Measurements from ENCODE around the gene PAPSS2.
"Not testable (repeated sequence)": the region's sequence is repeated elsewhere in the genome, so short reads cannot be mapped to it uniquely, and the experiment has no call there.

PAPSS2 gene

GRCh38 chr10:87659571-87660483 lies at the start of gene PAPSS2:
Gene PAPSS2, plus strand, starts transcription at chr10:87659878. Its CDS starts 104 bp downstream, at chr10:87659982.
- no peak for FAIRE-seq
- DNase-seq (ENCODE audit: insufficient read length, low spot score): no peak

GRCh38 chr10:87611341-87611740 lies 48.3 kb upstream of the PAPSS2 start:
- DNase-seq (ENCODE audit: insufficient read length, low spot score); FAIRE-seq: not testable (repeated sequence)

- DNase-seq (ENCODE audit: insufficient read length, low spot score) (no peak), FAIRE-seq (no peak)
Measured at GRCh38 chr10:87612115-87612514, 47.6 kb upstream of the PAPSS2 start.

GRCh38 chr10:87613751-87614150 lies 45.9 kb upstream of the PAPSS2 start:
- no peak for DNase-seq (ENCODE audit: insufficient read length, low spot score)
- no peak for FAIRE-seq

GRCh38 chr10:87615856-87616255 lies 43.8 kb upstream of the PAPSS2 start:
- DNase-seq (ENCODE audit: insufficient read length, low spot score) (no peak), FAIRE-seq (no peak)

- no peak for DNase-seq (ENCODE audit: insufficient read length, low spot score)
- no peak for FAIRE-seq
Measured at GRCh38 chr10:87617503-87617902, 42.2 kb upstream of the PAPSS2 start.

GRCh38 chr10:87618566-87619423 lies 40.9 kb upstream of the PAPSS2 start:
- DNase-seq (ENCODE audit: insufficient read length, low spot score): no peak
- no peak for FAIRE-seq

- no peak for DNase-seq (ENCODE audit: insufficient read length, low spot score)
Measured at GRCh38 chr10:87619705-87620104, 40.0 kb upstream of the PAPSS2 start.

GRCh38 chr10:87621440-87621839 lies 38.2 kb upstream of the PAPSS2 start:
- not testable (repeated sequence) for DNase-seq (ENCODE audit: insufficient read length, low spot score)

More at GRCh38 chr10:87619705-87620104, 40.0 kb upstream of the PAPSS2 start:
- FAIRE-seq: no peak

GRCh38 chr10:87622314-87623004 lies 37.2 kb upstream of the PAPSS2 start:
- DNase-seq (ENCODE audit: insufficient read length, low spot score): no peak
- no peak for FAIRE-seq

More at GRCh38 chr10:87621440-87621839, 38.2 kb upstream of the PAPSS2 start:
- FAIRE-seq: not testable (repeated sequence)

GRCh38 chr10:87623191-87623590 lies 36.5 kb upstream of the PAPSS2 start:
- DNase-seq (ENCODE audit: insufficient read length, low spot score): no peak
- FAIRE-seq: no peak

GRCh38 chr10:87625661-87626060 lies 34.0 kb upstream of the PAPSS2 start:
- DNase-seq (ENCODE audit: insufficient read length, low spot score) (no peak), FAIRE-seq (no peak)

GRCh38 chr10:87626422-87626892 lies 33.2 kb upstream of the PAPSS2 start:
- FAIRE-seq: no peak
- no peak for DNase-seq (ENCODE audit: insufficient read length, low spot score)

GRCh38 chr10:87630171-87630570 lies 29.5 kb upstream of the PAPSS2 start:
- FAIRE-seq (no peak), DNase-seq (ENCODE audit: insufficient read length, low spot score) (no peak)

- FAIRE-seq (no peak), DNase-seq (ENCODE audit: insufficient read length, low spot score) (no peak)
Measured at GRCh38 chr10:87632454-87632853, 27.2 kb upstream of the PAPSS2 start.

GRCh38 chr10:87634311-87634710 lies 25.4 kb upstream of the PAPSS2 start:
- FAIRE-seq: no peak
- DNase-seq (ENCODE audit: insufficient read length, low spot score): no peak

GRCh38 chr10:87635498-87636312 lies 24.0 kb upstream of the PAPSS2 start:
- FAIRE-seq (peak; percentile 87), DNase-seq (ENCODE audit: insufficient read length, low spot score) (no peak)

GRCh38 chr10:87636313-87636915 lies 23.3 kb upstream of the PAPSS2 start:
- FAIRE-seq (no peak), DNase-seq (ENCODE audit: insufficient read length, low spot score) (no peak)

- no peak for DNase-seq (ENCODE audit: insufficient read length, low spot score)
- FAIRE-seq: no peak
Measured at GRCh38 chr10:87639493-87639892, 20.2 kb upstream of the PAPSS2 start.

Measured in GM19239 (cell line).